ENCODE results near the gene ROBO2. TPM values are rescaled to one million over a fixed set of nuclear protein-coding genes. Genes with fewer than 3 reads are reported as not detected.

The ROBO2 gene
- total and polyA plus RNA-seq, 2 experiments from 2014 or later, result 1.2 to 14.3 TPM

DNA sequence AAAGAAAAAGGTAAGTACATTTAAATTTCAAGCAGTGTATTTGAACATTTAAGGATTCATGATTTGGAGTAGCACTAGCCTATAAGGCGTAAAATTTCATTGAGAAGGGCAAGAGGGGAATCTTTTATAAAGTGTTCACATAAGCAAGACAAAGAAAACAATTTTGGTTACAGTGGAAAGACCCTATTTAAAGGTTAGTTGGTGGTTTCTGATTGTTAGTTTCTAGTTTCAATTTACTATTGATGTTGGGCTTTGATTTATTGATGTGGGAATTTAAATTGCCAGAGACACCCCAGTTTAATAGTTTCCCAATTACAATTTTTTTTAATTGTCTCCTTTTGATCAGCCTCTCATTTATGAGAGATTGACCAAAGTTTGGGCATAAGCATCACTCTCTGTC, 19.5 kb downstream of the ROBO2 start:
- WGBS (ENCODE audit: low lambda C conversion rate, missing lambda C conversion rate), result 100% methylated on average over 1 of the region's 1 CpG
- Histone ChIP-seq H3K4me2 (no peak overlapping the region), H4K20me1 (ENCODE audit: insufficient read depth, poor library complexity, severe bottlenecking) (no peaks in the 10 kb centered on the region), H3K27me3 (no peaks in the 10 kb centered on the region), H3K79me2 (peaks cover 9% of the 10 kb centered on the region), H3K4me3 (no peak overlapping the region), H3K9me2 (replicated peaks; ENCODE audit: insufficient read depth) (no peaks in the 10 kb centered on the region), H3K9me3 (ENCODE audit: low read depth) (peaks cover 11% of the 10 kb centered on the region), H3K36me3 (replicated peaks; ENCODE audit: insufficient read depth, low read depth) (no peaks in the 10 kb centered on the region), H3K4me1 (ENCODE audit: insufficient read depth) (peaks cover 6% of the 10 kb centered on the region), H3K27ac (no peak overlapping the region), H2AFZ (no peak overlapping the region)
- no peak for DNase-seq (ENCODE audit: low spot score)
- TF ChIP-seq EZH2 (IDR thresholded peaks at IDR 0.05; ENCODE audit: borderline replicate concordance), result no peak
- TF ChIP-seq, protein P1, sequence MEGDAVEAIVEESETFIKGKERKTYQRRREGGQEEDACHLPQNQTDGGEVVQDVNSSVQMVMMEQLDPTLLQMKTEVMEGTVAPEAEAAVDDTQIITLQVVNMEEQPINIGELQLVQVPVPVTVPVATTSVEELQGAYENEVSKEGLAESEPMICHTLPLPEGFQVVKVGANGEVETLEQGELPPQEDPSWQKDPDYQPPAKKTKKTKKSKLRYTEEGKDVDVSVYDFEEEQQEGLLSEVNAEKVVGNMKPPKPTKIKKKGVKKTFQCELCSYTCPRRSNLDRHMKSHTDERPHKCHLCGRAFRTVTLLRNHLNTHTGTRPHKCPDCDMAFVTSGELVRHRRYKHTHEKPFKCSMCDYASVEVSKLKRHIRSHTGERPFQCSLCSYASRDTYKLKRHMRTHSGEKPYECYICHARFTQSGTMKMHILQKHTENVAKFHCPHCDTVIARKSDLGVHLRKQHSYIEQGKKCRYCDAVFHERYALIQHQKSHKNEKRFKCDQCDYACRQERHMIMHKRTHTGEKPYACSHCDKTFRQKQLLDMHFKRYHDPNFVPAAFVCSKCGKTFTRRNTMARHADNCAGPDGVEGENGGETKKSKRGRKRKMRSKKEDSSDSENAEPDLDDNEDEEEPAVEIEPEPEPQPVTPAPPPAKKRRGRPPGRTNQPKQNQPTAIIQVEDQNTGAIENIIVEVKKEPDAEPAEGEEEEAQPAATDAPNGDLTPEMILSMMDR (IDR thresholded peaks at IDR 0.05; ENCODE audit: poor library complexity), result no peak
- no peak for TF ChIP-seq EZH2phosphoT487 (IDR thresholded peaks at IDR 0.05; ENCODE audit: low read depth, severe bottlenecking, unreplicated experiment)

DNA sequence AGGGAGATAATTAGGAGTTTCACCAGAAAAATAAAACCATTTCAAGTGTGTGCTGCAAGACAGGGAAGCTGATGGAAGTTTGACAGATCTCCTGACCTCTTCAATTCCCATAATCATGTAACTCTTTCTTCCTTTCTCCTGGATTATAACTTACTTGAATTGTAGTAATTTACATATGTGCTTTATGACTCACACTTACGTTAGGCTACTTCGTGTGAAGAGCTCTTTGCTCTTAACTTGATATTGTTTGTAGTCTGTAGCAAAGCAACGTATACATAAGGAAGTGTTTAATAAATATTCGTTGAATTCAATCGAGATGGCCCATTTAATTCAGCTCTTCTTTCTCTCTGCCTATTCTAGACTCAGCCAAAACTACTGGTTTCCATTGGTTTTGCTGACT, 23.5 kb downstream of the ROBO2 start:
- no peak overlapping the region for H3K4me2 ChIP-seq
- no peak overlapping the region for H2AFZ ChIP-seq
- H3K36me3 ChIP-seq (replicated peaks; ENCODE audit: insufficient read depth, low read depth), result no peaks in the 10 kb centered on the region
- TF ChIP-seq EZH2 (IDR thresholded peaks at IDR 0.05; ENCODE audit: borderline replicate concordance) (no peak), EZH2phosphoT487 (IDR thresholded peaks at IDR 0.05; ENCODE audit: low read depth, severe bottlenecking, unreplicated experiment) (no peak)
- TF ChIP-seq, protein P1 (IDR thresholded peaks at IDR 0.05; ENCODE audit: poor library complexity), result no peak
- no peak for DNase-seq (ENCODE audit: low spot score)
- H3K9me2 ChIP-seq (replicated peaks; ENCODE audit: insufficient read depth), result no peaks in the 10 kb centered on the region
- no peaks in the 10 kb centered on the region for H3K4me1 ChIP-seq (ENCODE audit: insufficient read depth)
- H3K27me3 ChIP-seq, result no peaks in the 10 kb centered on the region
- peaks cover 4% of the 10 kb centered on the region for H3K79me2 ChIP-seq
- peaks cover 11% of the 10 kb centered on the region for H3K9me3 ChIP-seq (ENCODE audit: low read depth)
- H3K27ac ChIP-seq, result no peak overlapping the region
- no peaks in the 10 kb centered on the region for H4K20me1 ChIP-seq (ENCODE audit: insufficient read depth, poor library complexity, severe bottlenecking)
- H3K4me3 ChIP-seq, result no peak overlapping the region
- WGBS (ENCODE audit: low lambda C conversion rate, missing lambda C conversion rate), result 94% methylated on average over 5 of the region's 5 CpGs

DNA sequence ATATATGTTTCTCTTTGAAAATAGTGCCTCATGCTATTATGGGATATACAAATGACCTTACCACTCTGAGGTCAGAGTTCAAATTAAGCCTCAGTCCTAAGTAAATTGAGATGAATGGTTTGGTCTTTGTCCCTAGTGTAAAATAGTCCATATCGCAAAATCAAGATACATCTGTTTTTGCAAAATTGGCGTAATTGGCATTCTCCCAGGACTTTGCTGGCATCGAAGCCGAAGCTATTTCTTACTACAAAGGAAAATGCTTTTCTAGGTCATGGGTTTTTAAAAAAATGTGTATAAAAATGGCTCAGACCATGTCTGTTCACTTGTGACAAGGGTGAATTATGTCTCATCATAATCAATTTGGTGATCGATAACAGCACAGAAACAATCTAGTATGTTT, 25.9 kb downstream of the ROBO2 start:
- Histone ChIP-seq H3K4me2 (no peak overlapping the region), H3K9me2 (replicated peaks; ENCODE audit: insufficient read depth) (no peaks in the 10 kb centered on the region), H3K36me3 (replicated peaks; ENCODE audit: insufficient read depth, low read depth) (no peaks in the 10 kb centered on the region), H2AFZ (no peak overlapping the region), H3K4me3 (no peak overlapping the region), H4K20me1 (ENCODE audit: insufficient read depth, poor library complexity, severe bottlenecking) (no peaks in the 10 kb centered on the region), H3K4me1 (ENCODE audit: insufficient read depth) (no peaks in the 10 kb centered on the region), H3K27ac (no peak overlapping the region), H3K79me2 (peaks cover 4% of the 10 kb centered on the region), H3K27me3 (no peaks in the 10 kb centered on the region), H3K9me3 (ENCODE audit: low read depth) (peaks cover 11% of the 10 kb centered on the region)
- DNase-seq (ENCODE audit: low spot score), result no peak
- no peak for TF ChIP-seq EZH2phosphoT487 (IDR thresholded peaks at IDR 0.05; ENCODE audit: low read depth, severe bottlenecking, unreplicated experiment)
- no peak for TF ChIP-seq EZH2 (IDR thresholded peaks at IDR 0.05; ENCODE audit: borderline replicate concordance)
- 85% methylated on average over 5 of the region's 5 CpGs for WGBS (ENCODE audit: low lambda C conversion rate, missing lambda C conversion rate)

DNA sequence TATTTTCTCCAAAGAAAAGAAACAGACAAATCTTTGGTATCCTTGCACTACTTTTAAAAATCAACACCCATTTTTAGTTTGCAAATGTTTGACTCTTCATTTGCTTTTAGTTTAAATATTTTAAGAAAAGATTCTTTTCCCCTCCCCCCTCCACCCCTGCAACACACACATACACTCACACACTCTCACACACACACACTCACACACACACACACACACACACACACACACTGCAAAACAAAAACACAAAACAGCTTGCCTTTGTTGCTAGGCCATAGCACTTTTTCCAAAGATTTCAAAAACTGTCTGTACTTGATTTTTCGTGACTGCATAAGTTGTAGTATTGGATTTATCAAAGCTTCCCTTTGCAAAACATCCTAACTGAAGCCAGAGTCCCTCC, 26.9 kb downstream of the ROBO2 start:
- Histone ChIP-seq H3K4me2 (no peak overlapping the region), H3K27me3 (no peaks in the 10 kb centered on the region), H3K79me2 (peaks cover 4% of the 10 kb centered on the region), H3K9me2 (replicated peaks; ENCODE audit: insufficient read depth) (no peaks in the 10 kb centered on the region), H3K9me3 (ENCODE audit: low read depth) (peaks cover 11% of the 10 kb centered on the region), H3K27ac (no peak overlapping the region), H3K36me3 (replicated peaks; ENCODE audit: insufficient read depth, low read depth) (no peaks in the 10 kb centered on the region), H2AFZ (no peak overlapping the region), H3K4me3 (no peak overlapping the region), H3K4me1 (ENCODE audit: insufficient read depth) (no peaks in the 10 kb centered on the region), H4K20me1 (ENCODE audit: insufficient read depth, poor library complexity, severe bottlenecking) (no peaks in the 10 kb centered on the region)
- DNase-seq (ENCODE audit: low spot score), result no peak
- TF ChIP-seq EZH2 (IDR thresholded peaks at IDR 0.05; ENCODE audit: borderline replicate concordance) (no peak), EZH2phosphoT487 (IDR thresholded peaks at IDR 0.05; ENCODE audit: low read depth, severe bottlenecking, unreplicated experiment) (no peak)
- TF ChIP-seq, protein P1 (IDR thresholded peaks at IDR 0.05; ENCODE audit: poor library complexity), result no peak
- 86% methylated on average over 1 of the region's 1 CpG for WGBS (ENCODE audit: low lambda C conversion rate, missing lambda C conversion rate)

All from hepatocyte (in vitro differentiated cells).